ENCODE measurements around the gene MCF2L.

The MCF2L gene

GRCh38 chr13:113002206-113002912, 33.3 kb downstream of the MCF2L start:
- Histone ChIP-seq H3K36me3 (ENCODE audit: control insufficient read depth in 5 of 5, insufficient read depth in 5 of 5, low read length in 5 of 5) (peaks cover 0 to 22% (median 3%) of the 10 kb centered on the region in 5 donors), H3K9ac (ENCODE audit: low read length in 5 of 5) (no peak overlapping the region), H3K27ac (ENCODE audit: low read depth, low read length) (no peak overlapping the region), H3K27me3 (ENCODE audit: control insufficient read depth in 5 of 5, insufficient read depth in 4 of 5, low read length in 5 of 5) (peaks cover 22 to 44% (median 31%) of the 10 kb centered on the region in 5 donors), H3K9me3 (ENCODE audit: control insufficient read depth in 5 of 5, low read length in 5 of 5) (no peaks in the 10 kb centered on the region), H3K4me3 (ENCODE audit: low read depth in 1 of 5, low read length in 5 of 5) (no peak overlapping the region), H3K4me1 (ENCODE audit: control insufficient read depth in 5 of 5, insufficient read depth in 5 of 5, low read length in 5 of 5) (peaks cover 0 to 53% (median 18%) of the 10 kb centered on the region in 5 donors)

GRCh38 chr13:113002913-113003290, 33.9 kb downstream of the MCF2L start:
- H3K4me1 ChIP-seq (ENCODE audit: control insufficient read depth in 5 of 5, insufficient read depth in 5 of 5, low read length in 5 of 5) = peaks cover 0 to 48% (median 14%) of the 10 kb centered on the region in 5 donors

GRCh38 chr13:113004126-113004525, 35.1 kb downstream of the MCF2L start:
- peaks cover 0 to 40% (median 8%) of the 10 kb centered on the region in 5 donors for H3K4me1 ChIP-seq (ENCODE audit: control insufficient read depth in 5 of 5, insufficient read depth in 5 of 5, low read length in 5 of 5)
- no peak overlapping the region for H3K9ac ChIP-seq (ENCODE audit: low read length in 5 of 5)
- H3K27me3 ChIP-seq (ENCODE audit: control insufficient read depth in 5 of 5, insufficient read depth in 4 of 5, low read length in 5 of 5) = peaks cover 14 to 30% (median 27%) of the 10 kb centered on the region in 5 donors
- peaks cover 0 to 22% (median 3%) of the 10 kb centered on the region in 5 donors for H3K36me3 ChIP-seq (ENCODE audit: control insufficient read depth in 5 of 5, insufficient read depth in 5 of 5, low read length in 5 of 5)
- no peaks in the 10 kb centered on the region for H3K9me3 ChIP-seq (ENCODE audit: control insufficient read depth in 5 of 5, low read length in 5 of 5)
- H3K4me3 ChIP-seq (ENCODE audit: low read depth in 1 of 5, low read length in 5 of 5) = no peak overlapping the region
- H3K27ac ChIP-seq (ENCODE audit: low read depth, low read length) = no peak overlapping the region

More at GRCh38 chr13:113002913-113003290, 33.9 kb downstream of the MCF2L start:
- Histone ChIP-seq H3K36me3 (ENCODE audit: control insufficient read depth in 5 of 5, insufficient read depth in 5 of 5, low read length in 5 of 5) (peaks cover 0 to 22% (median 3%) of the 10 kb centered on the region in 5 donors), H3K9me3 (ENCODE audit: control insufficient read depth in 5 of 5, low read length in 5 of 5) (no peaks in the 10 kb centered on the region), H3K4me3 (ENCODE audit: low read depth in 1 of 5, low read length in 5 of 5) (no peak overlapping the region), H3K9ac (ENCODE audit: low read length in 5 of 5) (no peak overlapping the region), H3K27me3 (ENCODE audit: control insufficient read depth in 5 of 5, insufficient read depth in 4 of 5, low read length in 5 of 5) (peaks cover 18 to 40% (median 31%) of the 10 kb centered on the region in 5 donors), H3K27ac (ENCODE audit: low read depth, low read length) (no peak overlapping the region)

GRCh38 chr13:113005076-113005865, 36.3 kb downstream of the MCF2L start:
- Histone ChIP-seq H3K36me3 (ENCODE audit: control insufficient read depth in 5 of 5, insufficient read depth in 5 of 5, low read length in 5 of 5) (peaks cover 0 to 22% (median 3%) of the 10 kb centered on the region in 5 donors), H3K27ac (ENCODE audit: low read depth, low read length) (no peak overlapping the region), H3K27me3 (ENCODE audit: control insufficient read depth in 5 of 5, insufficient read depth in 4 of 5, low read length in 5 of 5) (peaks cover 14 to 23% (median 21%) of the 10 kb centered on the region in 5 donors), H3K9me3 (ENCODE audit: control insufficient read depth in 5 of 5, low read length in 5 of 5) (no peaks in the 10 kb centered on the region), H3K4me3 (ENCODE audit: low read depth in 1 of 5, low read length in 5 of 5) (no peak overlapping the region), H3K4me1 (ENCODE audit: control insufficient read depth in 5 of 5, insufficient read depth in 5 of 5, low read length in 5 of 5) (peaks cover 0 to 41% (median 8%) of the 10 kb centered on the region in 5 donors), H3K9ac (ENCODE audit: low read length in 5 of 5) (no peak overlapping the region)

GRCh38 chr13:113005997-113006396, 37.0 kb downstream of the MCF2L start:
- H3K27ac ChIP-seq (ENCODE audit: low read depth, low read length) = no peak overlapping the region
- no peak overlapping the region for H3K4me3 ChIP-seq (ENCODE audit: low read depth in 1 of 5, low read length in 5 of 5)
- H3K9ac ChIP-seq (ENCODE audit: low read length in 5 of 5) = no peak overlapping the region
- peaks cover 0 to 37% (median 8%) of the 10 kb centered on the region in 5 donors for H3K4me1 ChIP-seq (ENCODE audit: control insufficient read depth in 5 of 5, insufficient read depth in 5 of 5, low read length in 5 of 5)
- H3K36me3 ChIP-seq (ENCODE audit: control insufficient read depth in 5 of 5, insufficient read depth in 5 of 5, low read length in 5 of 5) = peaks cover 0 to 22% (median 3%) of the 10 kb centered on the region in 5 donors
- H3K27me3 ChIP-seq (ENCODE audit: control insufficient read depth in 5 of 5, insufficient read depth in 4 of 5, low read length in 5 of 5) = peaks cover 10 to 23% (median 14%) of the 10 kb centered on the region in 5 donors
- no peaks in the 10 kb centered on the region for H3K9me3 ChIP-seq (ENCODE audit: control insufficient read depth in 5 of 5, low read length in 5 of 5)

- H3K9ac ChIP-seq (ENCODE audit: low read length in 5 of 5) = no peak overlapping the region
Observed at GRCh38 chr13:113006660-113007059, 37.6 kb downstream of the MCF2L start.

GRCh38 chr13:113008851-113009250, 39.8 kb downstream of the MCF2L start:
- Histone ChIP-seq H3K36me3 (ENCODE audit: control insufficient read depth in 5 of 5, insufficient read depth in 5 of 5, low read length in 5 of 5) (peaks cover 0 to 30% (median 12%) of the 10 kb centered on the region in 5 donors), H3K4me1 (ENCODE audit: control insufficient read depth in 5 of 5, insufficient read depth in 5 of 5, low read length in 5 of 5) (peaks cover 0 to 22% (median 0%) of the 10 kb centered on the region in 5 donors), H3K27me3 (ENCODE audit: control insufficient read depth in 5 of 5, insufficient read depth in 4 of 5, low read length in 5 of 5) (peaks cover 0 to 9% (median 3%) of the 10 kb centered on the region in 5 donors), H3K27ac (ENCODE audit: low read depth, low read length) (no peak overlapping the region), H3K9me3 (ENCODE audit: control insufficient read depth in 5 of 5, low read length in 5 of 5) (no peaks in the 10 kb centered on the region), H3K4me3 (ENCODE audit: low read depth in 1 of 5, low read length in 5 of 5) (no peak overlapping the region), H3K9ac (ENCODE audit: low read length in 5 of 5) (no peak overlapping the region)

More at GRCh38 chr13:113006660-113007059, 37.6 kb downstream of the MCF2L start:
- no peak overlapping the region for H3K4me3 ChIP-seq (ENCODE audit: low read depth in 1 of 5, low read length in 5 of 5)
- H3K27ac ChIP-seq (ENCODE audit: low read depth, low read length) = no peak overlapping the region
- H3K4me1 ChIP-seq (ENCODE audit: control insufficient read depth in 5 of 5, insufficient read depth in 5 of 5, low read length in 5 of 5) = peaks cover 0 to 30% (median 2%) of the 10 kb centered on the region in 5 donors
- no peaks in the 10 kb centered on the region for H3K9me3 ChIP-seq (ENCODE audit: control insufficient read depth in 5 of 5, low read length in 5 of 5)
- peaks cover 0 to 25% (median 3%) of the 10 kb centered on the region in 5 donors for H3K36me3 ChIP-seq (ENCODE audit: control insufficient read depth in 5 of 5, insufficient read depth in 5 of 5, low read length in 5 of 5)
- peaks cover 6 to 18% (median 8%) of the 10 kb centered on the region in 5 donors for H3K27me3 ChIP-seq (ENCODE audit: control insufficient read depth in 5 of 5, insufficient read depth in 4 of 5, low read length in 5 of 5)

- Histone ChIP-seq H3K27ac (ENCODE audit: low read depth, low read length) (no peak overlapping the region), H3K4me3 (ENCODE audit: low read depth in 1 of 5, low read length in 5 of 5) (no peak overlapping the region), H3K9me3 (ENCODE audit: control insufficient read depth in 5 of 5, low read length in 5 of 5) (no peaks in the 10 kb centered on the region), H3K27me3 (ENCODE audit: control insufficient read depth in 5 of 5, insufficient read depth in 4 of 5, low read length in 5 of 5) (peaks cover 0 to 5% (median 3%) of the 10 kb centered on the region in 5 donors), H3K4me1 (ENCODE audit: control insufficient read depth in 5 of 5, insufficient read depth in 5 of 5, low read length in 5 of 5) (peaks cover 0 to 22% (median 0%) of the 10 kb centered on the region in 5 donors), H3K9ac (ENCODE audit: low read length in 5 of 5) (no peak overlapping the region), H3K36me3 (ENCODE audit: control insufficient read depth in 5 of 5, insufficient read depth in 5 of 5, low read length in 5 of 5) (peaks cover 0 to 27% (median 12%) of the 10 kb centered on the region in 5 donors)
Observed at GRCh38 chr13:113009743-113010509, 40.9 kb downstream of the MCF2L start.

GRCh38 chr13:113010510-113010865, 41.5 kb downstream of the MCF2L start:
- Histone ChIP-seq H3K27me3 (ENCODE audit: control insufficient read depth in 5 of 5, insufficient read depth in 4 of 5, low read length in 5 of 5) (peaks cover 0 to 8% (median 3%) of the 10 kb centered on the region in 5 donors), H3K9ac (ENCODE audit: low read length in 5 of 5) (no peak overlapping the region), H3K27ac (ENCODE audit: low read depth, low read length) (no peak overlapping the region), H3K4me3 (ENCODE audit: low read depth in 1 of 5, low read length in 5 of 5) (no peak overlapping the region), H3K9me3 (ENCODE audit: control insufficient read depth in 5 of 5, low read length in 5 of 5) (no peaks in the 10 kb centered on the region), H3K4me1 (ENCODE audit: control insufficient read depth in 5 of 5, insufficient read depth in 5 of 5, low read length in 5 of 5) (peaks cover 0 to 22% (median 0%) of the 10 kb centered on the region in 5 donors), H3K36me3 (ENCODE audit: control insufficient read depth in 5 of 5, insufficient read depth in 5 of 5, low read length in 5 of 5) (peaks cover 0 to 30% (median 14%) of the 10 kb centered on the region in 5 donors)

Measured in subcutaneous abdominal adipose tissue (tissue), 5 donors.